HCT116 (cell line): ENCODE data around the gene CLEC11A. TPM values are rescaled to one million over a fixed set of nuclear protein-coding genes. Genes with fewer than 3 reads are reported as not detected.

Experiments
- CBX3 ChIP-seq: IDR thresholded peaks from 2 replicates; pipeline ENCODE4 v1.6.1; 2012; ENCODE audit warnings: low read depth
- CEBPB ChIP-seq: IDR thresholded peaks from 2 replicates; pipeline ENCODE4 v1.6.1; 2012; ENCODE audit warnings: low read depth
- EGR1 ChIP-seq: IDR thresholded peaks from 2 replicates; pipeline ENCODE4 v1.6.1; 2012; ENCODE audit warnings: low read depth
- ELF1 ChIP-seq: IDR thresholded peaks from 2 replicates; pipeline ENCODE4 v1.6.1; 2012; ENCODE audit warnings: low read depth, borderline replicate concordance
- EZH2 ChIP-seq: fragments of 200-600 bp; sonication (generic); IDR thresholded peaks from 2 replicates; pipeline ENCODE4 v1.6.1; 2017; ENCODE audit warnings: antibody characterized with exemption, mixed run types
- EZH2phosphoT487 ChIP-seq: fragments of 200-600 bp; IDR thresholded peaks from 2 replicates; pipeline ENCODE4 v1.6.1; 2018; ENCODE audit warnings: antibody characterized with exemption, borderline replicate concordance
- FOSL1 ChIP-seq: IDR thresholded peaks from 2 replicates; pipeline ENCODE4 v1.6.1; 2012; ENCODE audit warnings: low read depth
- JUND ChIP-seq: IDR thresholded peaks from 2 replicates; pipeline ENCODE4 v1.6.1; 2012
- POLR2A ChIP-seq: IDR thresholded peaks from 2 replicates; pipeline ENCODE4 v1.7.0; 2011; ENCODE audit warnings: borderline replicate concordance; ENCODE audit not compliant: insufficient read depth, insufficient read length; ENCODE audit errors: extremely low read depth
- POLR2AphosphoS5 ChIP-seq: IDR thresholded peaks from 2 replicates; pipeline ENCODE4 v1.6.1; 2011; ENCODE audit warnings: mild to moderate bottlenecking, low read depth, low read length, moderate library complexity
- RAD21 ChIP-seq: IDR thresholded peaks from 2 replicates; pipeline ENCODE4 v1.6.1; 2012; ENCODE audit warnings: low read depth, mild to moderate bottlenecking
- SIN3A ChIP-seq: IDR thresholded peaks from 2 replicates; pipeline ENCODE4 v1.6.1; 2012; ENCODE audit warnings: low read depth
- SP1 ChIP-seq: IDR thresholded peaks from 2 replicates; pipeline ENCODE4 v1.6.1; 2012; ENCODE audit warnings: low read depth
- SRF ChIP-seq: IDR thresholded peaks from 2 replicates; pipeline ENCODE4 v1.6.1; 2012; ENCODE audit warnings: low read depth
- ZFX ChIP-seq: fragments of 450-650 bp; IDR thresholded peaks from 2 replicates; pipeline ENCODE4 v1.6.1; 2017
- ZNF274 ChIP-seq: fragments of 200-500 bp; sonication (Bioruptor generic); IDR thresholded peaks from 2 replicates; pipeline ENCODE4 v1.6.1; 2014; ENCODE audit warnings: mild to moderate bottlenecking, low read depth, low read length, inconsistent platforms
- total RNA-seq: library from RNA; stranded (reverse); gene quantifications from one replicate; pipeline ENCODE4 v1.2.1, GENCODE V29; 2021; ENCODE audit not compliant: unreplicated experiment
- TF ChIP-seq, protein P1 (sequence below): IDR thresholded peaks from 2 replicates; pipeline ENCODE4 v1.6.1; 2012
- TF ChIP-seq, protein P2 (sequence below): IDR thresholded peaks from 2 replicates; pipeline ENCODE4 v1.6.1; 2012
- TF ChIP-seq, protein P3 (sequence below): IDR thresholded peaks from 2 replicates; pipeline ENCODE4 v1.6.1; 2011; ENCODE audit warnings: mild to moderate bottlenecking, low read length, moderate library complexity; ENCODE audit not compliant: insufficient replicate concordance; ENCODE audit errors: extremely low read depth

Gene CLEC11A
- total RNA-seq, 1 experiment from 2014 or later = 7.1 TPM

DNA sequence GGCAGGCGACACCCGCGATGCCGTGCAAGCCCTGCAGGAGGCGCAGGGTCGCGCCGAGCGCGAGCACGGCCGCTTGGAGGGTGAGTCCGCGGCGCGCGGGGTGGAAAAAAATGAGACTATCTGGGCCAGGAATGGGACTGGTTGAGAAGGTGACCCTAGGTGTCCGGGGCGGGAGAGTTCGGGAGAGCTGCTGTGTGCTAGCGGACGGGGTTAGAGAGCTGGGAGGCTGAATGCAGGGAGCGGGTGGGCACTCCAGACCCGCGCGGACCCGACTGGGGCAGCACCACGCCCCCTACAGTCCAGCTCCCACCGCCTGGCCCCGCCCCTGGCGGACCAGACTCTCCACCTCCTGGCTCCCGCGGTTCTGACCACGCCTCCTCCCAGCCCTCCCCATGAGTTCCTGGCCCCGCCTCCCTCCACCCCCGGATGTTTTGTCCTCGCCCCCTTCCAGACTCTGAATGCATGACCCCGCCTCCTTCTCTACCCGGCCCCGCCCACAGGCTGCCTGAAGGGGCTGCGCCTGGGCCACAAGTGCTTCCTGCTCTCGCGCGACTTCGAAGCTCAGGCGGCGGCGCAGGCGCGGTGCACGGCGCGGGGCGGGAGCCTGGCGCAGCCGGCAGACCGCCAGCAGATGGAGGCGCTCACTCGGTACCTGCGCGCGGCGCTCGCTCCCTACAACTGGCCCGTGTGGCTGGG, 1.5 kb downstream of the CLEC11A start (continued):
- TF ChIP-seq, protein P1, sequence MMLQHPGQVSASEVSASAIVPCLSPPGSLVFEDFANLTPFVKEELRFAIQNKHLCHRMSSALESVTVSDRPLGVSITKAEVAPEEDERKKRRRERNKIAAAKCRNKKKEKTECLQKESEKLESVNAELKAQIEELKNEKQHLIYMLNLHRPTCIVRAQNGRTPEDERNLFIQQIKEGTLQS = no peak
- TF ChIP-seq RAD21 = peak; percentile 51
- peak; percentile 95 for TF ChIP-seq EGR1
- TF ChIP-seq, protein P2, sequence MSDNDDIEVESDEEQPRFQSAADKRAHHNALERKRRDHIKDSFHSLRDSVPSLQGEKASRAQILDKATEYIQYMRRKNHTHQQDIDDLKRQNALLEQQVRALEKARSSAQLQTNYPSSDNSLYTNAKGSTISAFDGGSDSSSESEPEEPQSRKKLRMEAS = peak; percentile 89
- no peak for TF ChIP-seq SRF
- TF ChIP-seq CEBPB = no peak
- TF ChIP-seq ZNF274 = no peak
- TF ChIP-seq JUND = no peak
- TF ChIP-seq POLR2A = peak; percentile 62
- peak; percentile 94 for TF ChIP-seq POLR2AphosphoS5
- TF ChIP-seq ELF1 = no peak
- peak; percentile 10; the same call in 1 of the 2 replicates for TF ChIP-seq CBX3
- TF ChIP-seq, protein P3, sequence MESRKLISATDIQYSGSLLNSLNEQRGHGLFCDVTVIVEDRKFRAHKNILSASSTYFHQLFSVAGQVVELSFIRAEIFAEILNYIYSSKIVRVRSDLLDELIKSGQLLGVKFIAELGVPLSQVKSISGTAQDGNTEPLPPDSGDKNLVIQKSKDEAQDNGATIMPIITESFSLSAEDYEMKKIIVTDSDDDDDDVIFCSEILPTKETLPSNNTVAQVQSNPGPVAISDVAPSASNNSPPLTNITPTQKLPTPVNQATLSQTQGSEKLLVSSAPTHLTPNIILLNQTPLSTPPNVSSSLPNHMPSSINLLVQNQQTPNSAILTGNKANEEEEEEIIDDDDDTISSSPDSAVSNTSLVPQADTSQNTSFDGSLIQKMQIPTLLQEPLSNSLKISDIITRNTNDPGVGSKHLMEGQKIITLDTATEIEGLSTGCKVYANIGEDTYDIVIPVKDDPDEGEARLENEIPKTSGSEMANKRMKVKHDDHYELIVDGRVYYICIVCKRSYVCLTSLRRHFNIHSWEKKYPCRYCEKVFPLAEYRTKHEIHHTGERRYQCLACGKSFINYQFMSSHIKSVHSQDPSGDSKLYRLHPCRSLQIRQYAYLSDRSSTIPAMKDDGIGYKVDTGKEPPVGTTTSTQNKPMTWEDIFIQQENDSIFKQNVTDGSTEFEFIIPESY = peak; percentile 94
- no peak for TF ChIP-seq SIN3A
- TF ChIP-seq EZH2phosphoT487 = no peak
- no peak for TF ChIP-seq EZH2
- TF ChIP-seq ZFX = no peak
- peak; percentile 71 for TF ChIP-seq SP1
- no peak for TF ChIP-seq FOSL1
